H9 (cell line): ENCODE measurements around the gene POU2F1. TPM values are rescaled to one million over a fixed set of nuclear protein-coding genes. Genes with fewer than 3 reads are reported as not detected.

Experiments
- DNase-seq: peaks from one replicate; pipeline ENCODE4 v3.0.0-alpha.2; 2017
- H2AFZ ChIP-seq: one replicate; pipeline ENCODE4 v1.6.1; 2013; ENCODE audit warnings: mild to moderate bottlenecking, low read length, control low read depth, moderate library complexity
- H2AK5ac ChIP-seq: 2 replicates; pipeline ENCODE4 v1.6.1; 2013; ENCODE audit warnings: low read length, control low read depth, mixed read lengths; ENCODE audit not compliant: insufficient read length
- H2BK120ac ChIP-seq: one replicate; pipeline ENCODE4 v1.6.1; 2013; ENCODE audit warnings: low read depth, mild to moderate bottlenecking, low read length, control low read depth, inconsistent platforms; ENCODE audit not compliant: poor library complexity, severe bottlenecking
- H2BK12ac ChIP-seq: 2 replicates; pipeline ENCODE4 v1.6.1; 2013; ENCODE audit warnings: low read length, control low read depth, mixed read lengths, low read depth; ENCODE audit not compliant: insufficient read length
- H2BK15ac ChIP-seq: 2 replicates; pipeline ENCODE4 v1.6.1; 2013; ENCODE audit warnings: low read depth, low read length, control low read depth
- H2BK20ac ChIP-seq: one replicate; pipeline ENCODE4 v1.6.1; 2013; ENCODE audit warnings: low read depth, mild to moderate bottlenecking, low read length, control low read depth, inconsistent platforms; ENCODE audit not compliant: poor library complexity, severe bottlenecking
- H2BK5ac ChIP-seq: 2 replicates; pipeline ENCODE4 v1.6.1; 2013; ENCODE audit warnings: low read length, control low read depth, mixed read lengths; ENCODE audit not compliant: insufficient read length
- H3K14ac ChIP-seq: 2 replicates; pipeline ENCODE4 v1.6.1; 2013; ENCODE audit warnings: low read length, control low read depth; ENCODE audit not compliant: insufficient read depth
- H3K18ac ChIP-seq: 2 replicates; pipeline ENCODE4 v1.6.1; 2013; ENCODE audit warnings: low read depth, mild to moderate bottlenecking, mixed read lengths, low read length, control low read depth; ENCODE audit not compliant: insufficient read length
- H3K23ac ChIP-seq: 2 replicates; pipeline ENCODE4 v1.6.1; 2013; ENCODE audit warnings: low read length, control low read depth, mixed read lengths, low read depth; ENCODE audit not compliant: insufficient read length
- H3K23me2 ChIP-seq: 2 replicates; pipeline ENCODE4 v1.6.1; 2013; ENCODE audit warnings: low read depth, mild to moderate bottlenecking, mixed read lengths, low read length, control low read depth; ENCODE audit not compliant: insufficient read length, poor library complexity, severe bottlenecking
- H3K27ac ChIP-seq: 2 replicates; pipeline ENCODE4 v1.5.1; 2013; ENCODE audit warnings: low read length, control low read depth, mixed read lengths, low read depth; ENCODE audit not compliant: insufficient read length
- H3K27me3 ChIP-seq: 2 replicates; pipeline ENCODE4 v1.6.1; 2013; ENCODE audit warnings: low read length, control low read depth, inconsistent platforms; ENCODE audit not compliant: insufficient read depth
- H3K4ac ChIP-seq: 2 replicates; pipeline ENCODE4 v1.6.1; 2013; ENCODE audit warnings: low read depth, mild to moderate bottlenecking, control low read depth, inconsistent platforms, low read length, moderate library complexity
- H3K4me1 ChIP-seq: 2 replicates; pipeline ENCODE4 v1.6.1; 2013; ENCODE audit warnings: low read length, control low read depth, inconsistent platforms; ENCODE audit not compliant: insufficient read depth
- H3K4me2 ChIP-seq: 2 replicates; pipeline ENCODE4 v1.6.1; 2013; ENCODE audit warnings: low read length, control low read depth, mixed read lengths; ENCODE audit not compliant: insufficient read length, insufficient read depth
- H3K56ac ChIP-seq: 2 replicates; pipeline ENCODE4 v1.6.1; 2013; ENCODE audit warnings: low read depth, mild to moderate bottlenecking, mixed read lengths, low read length, control low read depth; ENCODE audit not compliant: insufficient read length
- H3K79me1 ChIP-seq: 2 replicates; pipeline ENCODE4 v1.6.1; 2013; ENCODE audit warnings: low read depth, mild to moderate bottlenecking, moderate library complexity, low read length, control low read depth, inconsistent platforms; ENCODE audit not compliant: insufficient read depth, poor library complexity, severe bottlenecking
- H3K79me2 ChIP-seq: 2 replicates; pipeline ENCODE4 v1.6.1; 2013; ENCODE audit warnings: low read length, control low read depth, inconsistent platforms; ENCODE audit not compliant: insufficient read depth
- H3K9ac ChIP-seq: 2 replicates; pipeline ENCODE4 v1.6.1; 2013; ENCODE audit warnings: low read length, control low read depth, mixed read lengths; ENCODE audit not compliant: insufficient read length; ENCODE audit errors: extremely low read depth
- H3K9me3 ChIP-seq: one replicate; pipeline ENCODE4 v1.6.1; 2013; ENCODE audit warnings: low read depth, low read length, inconsistent platforms; ENCODE audit not compliant: control insufficient read depth
- H3T11ph ChIP-seq: one replicate; pipeline ENCODE4 v1.6.1; 2013; ENCODE audit warnings: mild to moderate bottlenecking, low read length, control low read depth, inconsistent platforms
- H4K20me1 ChIP-seq: one replicate; pipeline ENCODE4 v1.6.1; 2013; ENCODE audit not compliant: control insufficient read depth, insufficient read length, insufficient read depth
- H4K5ac ChIP-seq: 2 replicates; pipeline ENCODE4 v1.6.1; 2013; ENCODE audit warnings: low read depth, mild to moderate bottlenecking, mixed read lengths, low read length, control low read depth; ENCODE audit not compliant: insufficient read length
- H4K8ac ChIP-seq: replicated peaks from 2 replicates; pipeline ENCODE4 v1.6.1; 2013; ENCODE audit warnings: low read length, control low read depth, mixed read lengths, low read depth; ENCODE audit not compliant: insufficient read length
- H4K91ac ChIP-seq: 2 replicates; pipeline ENCODE4 v1.6.1; 2013; ENCODE audit warnings: low read depth, mild to moderate bottlenecking, moderate library complexity, mixed read lengths, low read length, control low read depth; ENCODE audit not compliant: insufficient read length
- H3K27ac Mint-ChIP-seq, 3 experiments: 2 replicates in 2 of 3; 3 replicates in 1 of 3; pipeline ENCODE4 v1.8.0; 2020 to 2021; ENCODE audit warnings: mixed read lengths in 3 of 3, mild to moderate bottlenecking in 1 of 3, moderate library complexity in 1 of 3
- H3K27me3 Mint-ChIP-seq: 2 replicates; pipeline ENCODE4 v1.8.0; 2021; ENCODE audit warnings: low read depth, mild to moderate bottlenecking, moderate library complexity, mixed read lengths
- H3K36me3 Mint-ChIP-seq, 3 experiments: 2 replicates in 2 of 3; 3 replicates in 1 of 3; pipeline ENCODE4 v1.8.0; 2020 to 2021; ENCODE audit warnings: low read depth in 3 of 3, mixed read lengths in 3 of 3; ENCODE audit not compliant: insufficient read depth in 1 of 3
- H3K4me1 Mint-ChIP-seq, 2 experiments: 2 replicates each; pipeline ENCODE4 v1.8.0; 2020; ENCODE audit warnings: mixed read lengths in 2 of 2
- H3K4me3 Mint-ChIP-seq, 2 experiments: 2 replicates in 1 of 2; 3 replicates in 1 of 2; pipeline ENCODE4 v1.8.0; 2020 to 2021; ENCODE audit warnings: mild to moderate bottlenecking in 2 of 2, mixed read lengths in 2 of 2, moderate library complexity in 1 of 2
- H3K9me3 Mint-ChIP-seq, 2 experiments: 2 replicates in 1 of 2; 3 replicates in 1 of 2; pipeline ENCODE4 v1.8.0; 2020; ENCODE audit warnings: mild to moderate bottlenecking in 2 of 2, mixed read lengths in 2 of 2, moderate library complexity in 1 of 2
- CTCF ChIP-seq: fragments of 200-600 bp; sonication (generic); conservative IDR thresholded peaks from 3 replicates; pipeline ENCODE4 v1.8.0; 2021; ENCODE audit warnings: antibody characterized with exemption, mild to moderate bottlenecking
- WGBS: extraction: QIAGEN DNeasy Blood & Tissue Kit; methylation state at CpG from one replicate; pipeline ENCODE4 v1.1.7; 2013; ENCODE audit warnings: missing lambda C conversion rate, low lambda C conversion rate, mixed read lengths; ENCODE audit not compliant: insufficient read length; ENCODE audit errors: extremely low coverage; 5-methylcytosine and 5-hydroxymethylcytosine counted together
- total RNA-seq: library from RNA; stranded (reverse); gene quantifications from 2 replicates; pipeline ENCODE4 v1.2.1, GENCODE V29; 2021

POU2F1 gene
- total RNA-seq, 1 experiment from 2014 or later, result 62.5 TPM

GRCh38 chr1:167258858-167259257 is 38.2 kb downstream of the POU2F1 start:
- Histone ChIP-seq H3K27me3 (no peaks in the 10 kb centered on the region), H4K5ac (no peak overlapping the region), H4K91ac (no peak overlapping the region), H3K4me1 (no peaks in the 10 kb centered on the region), H2BK20ac (no peak overlapping the region), H4K20me1 (no peaks in the 10 kb centered on the region), H2AFZ (no peak overlapping the region), H2BK12ac (no peak overlapping the region), H2BK15ac (no peak overlapping the region), H2BK120ac (no peak overlapping the region), H4K8ac (no peak overlapping the region), H3K79me1 (peaks cover 4% of the 10 kb centered on the region), H2BK5ac (no peak overlapping the region), H3K14ac (no peak overlapping the region), H3K9ac (no peak overlapping the region), H3K9me3 (no peaks in the 10 kb centered on the region), H3K18ac (no peak overlapping the region), H3K56ac (no peak overlapping the region), H3K4ac (no peak overlapping the region), H3K4me2 (no peak overlapping the region), H3K23me2 (no peaks in the 10 kb centered on the region), H3K23ac (no peak overlapping the region), H2AK5ac (no peak overlapping the region), H3T11ph (no peak overlapping the region), H3K79me2 (peaks cover 37% of the 10 kb centered on the region), H3K27ac (no peak overlapping the region)
- DNase-seq, result no peak
- Mint-ChIP-seq H3K9me3 (no peaks in the 10 kb centered on the region), H3K4me1 (peaks cover 16 to 19% of the 10 kb centered on the region in 2 experiments), H3K27ac (no peak overlapping the region), H3K4me3 (no peak overlapping the region), H3K36me3 (0 out of 7 replicates have a peak, but pooled peaks cover 0 to 3% (median 0%) of the 10 kb centered on the region in 3 experiments), H3K27me3 (no peaks in the 10 kb centered on the region)
- no peak for TF ChIP-seq CTCF
- WGBS, result no CpG with 5 or more reads among the region's 5 CpGs
